ENCODE measurements around the gene MTG1.

- TF ChIP-seq CTCF (conservative IDR thresholded peaks at IDR 0.05; ENCODE audit: low read depth, low read length) (no peak), EZH2 (IDR thresholded peaks at IDR 0.05; ENCODE audit: borderline replicate concordance, low read depth, low read length, poor library complexity, severe bottlenecking) (no peak)
Measured at GRCh38 chr10:133370030-133370786, 23.7 kb upstream of the MTG1 start.
